Epithelial cell of esophagus (primary cell): ENCODE measurements around the gene RTL10.

Experiments used
- DNase-seq: peaks from one replicate; pipeline ENCODE4 v3.0.0; 2010; ENCODE audit warnings: low read depth
- H3K4me3 ChIP-seq: 2 replicates; pipeline ENCODE4 v1.5.1; 2011; ENCODE audit warnings: mild to moderate bottlenecking, low read length, control low read depth
- CTCF ChIP-seq: IDR thresholded peaks from 2 replicates; pipeline ENCODE4 v1.5.1; 2011; ENCODE audit warnings: low read depth, mild to moderate bottlenecking, low read length, control low read depth, inconsistent platforms; ENCODE audit not compliant: insufficient read depth; ENCODE audit errors: missing control alignments

Gene RTL10

DNA sequence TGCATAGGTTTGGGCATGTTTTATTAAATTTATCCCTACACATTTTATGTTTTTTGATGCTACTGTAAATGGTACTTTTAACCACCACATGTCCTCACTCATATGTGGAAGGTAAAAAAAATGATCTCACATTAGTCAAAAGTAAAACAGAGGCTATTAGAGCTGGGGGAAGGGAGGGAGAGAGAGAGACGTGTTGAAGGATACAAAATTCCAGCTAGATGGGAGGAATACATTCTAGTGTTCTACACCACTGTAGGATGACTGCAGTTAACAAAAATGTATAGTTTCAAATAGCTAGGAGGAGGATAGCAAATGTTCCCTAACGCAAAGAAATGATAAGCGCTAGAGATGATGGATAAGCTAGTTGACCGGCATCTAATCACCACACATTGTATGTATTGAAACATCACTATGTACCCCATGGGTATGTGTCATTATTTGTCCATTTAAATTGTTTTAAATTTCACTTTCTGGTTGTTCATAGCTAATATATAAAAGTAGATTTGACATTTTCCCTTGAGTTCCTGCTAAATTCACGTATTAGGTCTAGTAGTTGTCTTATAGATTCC, 9.9 kb upstream of the RTL10 start:
- H3K4me3 ChIP-seq: no peak overlapping the region
- no peak for TF ChIP-seq CTCF
- no peak for DNase-seq

DNA sequence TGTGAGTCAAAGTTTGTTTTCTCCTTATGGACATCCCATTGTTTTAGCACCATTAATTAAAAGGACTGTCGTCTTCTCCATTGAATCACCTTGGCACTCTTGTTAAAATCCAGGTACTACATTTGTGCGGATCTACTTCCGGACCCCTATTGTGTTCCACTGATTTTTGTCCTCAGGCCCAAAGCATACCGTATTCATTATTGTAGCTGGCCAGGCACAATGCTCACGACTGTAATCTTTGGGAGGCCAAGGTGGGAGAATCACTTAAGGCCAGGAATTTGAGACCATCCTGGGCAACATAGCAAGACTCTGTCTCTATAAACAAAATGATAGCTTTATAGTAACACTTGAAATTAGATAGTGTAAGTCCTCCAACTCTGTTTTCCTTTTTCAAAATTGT, 8.9 kb upstream of the RTL10 start:
- H3K4me3 ChIP-seq: no peak overlapping the region
- no peak for TF ChIP-seq CTCF
- DNase-seq: no peak

- H3K4me3 ChIP-seq: no peak overlapping the region
- no peak for TF ChIP-seq CTCF
- no peak for DNase-seq
These were observed 8.1 kb upstream of the RTL10 start for GRCh38 chr22:19862619-19863246.

DNA sequence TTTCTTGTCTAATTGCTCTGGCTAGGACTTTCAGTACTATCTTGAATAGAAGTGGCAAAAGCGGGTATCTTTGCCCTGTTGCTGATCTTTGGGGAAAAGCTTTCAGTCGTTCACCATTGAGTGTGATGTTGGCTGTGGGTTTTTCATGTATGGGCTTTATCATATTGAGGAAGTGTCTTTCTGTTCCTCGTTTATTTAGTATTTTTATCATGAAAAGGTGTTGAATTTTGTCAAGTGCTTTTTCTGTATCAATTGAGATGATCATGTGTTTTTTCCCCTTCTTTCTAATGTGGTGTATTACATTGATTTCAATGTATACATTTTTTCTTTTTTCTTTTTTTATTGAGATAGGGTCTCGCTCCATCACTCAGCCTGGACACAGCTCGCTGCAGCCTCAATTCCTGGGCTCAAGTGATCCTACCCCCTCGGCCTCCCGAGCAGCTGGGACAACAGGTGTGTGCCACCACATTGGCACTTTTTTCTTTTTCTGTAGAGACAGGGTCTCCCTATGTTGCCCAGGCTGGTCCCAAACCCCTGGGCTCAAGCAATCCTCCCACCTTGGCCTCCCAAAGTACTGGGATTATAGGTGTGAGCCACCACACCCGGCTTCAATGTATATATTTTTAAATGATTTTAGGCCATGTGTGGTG, 5.3 kb upstream of the RTL10 start:
- no peak for TF ChIP-seq CTCF
- DNase-seq: no peak
- no peak overlapping the region for H3K4me3 ChIP-seq

DNA sequence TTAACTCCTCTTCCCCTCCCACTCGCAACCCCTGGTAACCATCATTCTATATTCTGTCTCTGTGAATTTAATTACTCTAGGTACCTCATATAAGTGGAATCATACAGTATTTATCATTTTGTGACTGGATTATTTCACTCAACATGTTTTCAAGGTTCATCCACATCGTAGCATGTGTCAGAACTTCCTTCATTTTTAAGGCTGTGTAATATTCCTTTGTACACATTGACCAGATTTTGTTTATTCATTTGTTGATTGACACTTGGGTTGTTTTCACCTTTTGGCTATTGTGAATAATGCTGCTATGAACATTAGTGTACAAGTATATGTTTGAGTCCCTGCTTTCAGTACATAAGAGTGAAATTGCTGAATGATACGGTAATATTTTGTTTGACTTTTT, 2.7 kb upstream of the RTL10 start:
- TF ChIP-seq CTCF: no peak
- no peak for DNase-seq

GRCh38 chr22:19855504-19856409, 1.1 kb upstream of the RTL10 start:
- DNase-seq: peak; percentile 61
- no peak for TF ChIP-seq CTCF

More for the DNA sequence above, 2.7 kb upstream of the RTL10 start:
- H3K4me3 ChIP-seq: no peak overlapping the region

More at GRCh38 chr22:19855504-19856409, 1.1 kb upstream of the RTL10 start:
- H3K4me3 ChIP-seq: peak overlapping the region; percentile 95
